Measurements from ENCODE around the gene PLD4.
"Not testable (repeated sequence)": the region's sequence is repeated elsewhere in the genome, so short reads cannot be mapped to it uniquely, and the experiment has no call there.

PLD4 gene

DNA sequence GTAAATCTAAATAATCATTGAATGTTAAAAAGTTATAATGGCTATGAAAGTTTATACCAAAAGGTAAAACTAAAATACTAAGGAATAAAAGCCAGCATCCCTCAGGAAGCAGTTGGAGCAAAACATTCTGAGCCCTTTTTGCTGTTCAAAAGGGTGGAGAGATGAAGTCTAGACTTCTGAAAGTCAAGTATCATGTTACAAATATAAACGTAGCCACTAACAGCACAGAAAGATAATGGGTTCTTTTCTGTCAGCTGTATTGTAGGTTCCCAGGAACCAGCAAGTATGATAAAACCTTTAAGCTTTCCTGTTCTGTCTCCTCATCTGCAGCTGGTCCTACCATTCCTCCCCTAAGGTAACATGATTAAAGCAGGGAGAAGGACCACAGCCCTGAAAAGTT, 16.4 kb upstream of the PLD4 start:
- no peak for DNase-seq (ENCODE audit: low read depth)
- no peak for TF ChIP-seq CTCF (IDR thresholded peaks at IDR 0.05; ENCODE audit: low read length, missing control alignments)

GRCh38 chr14:104912053-104912452, 12.6 kb upstream of the PLD4 start:
- DNase-seq (ENCODE audit: low read depth) = no peak
- TF ChIP-seq CTCF (IDR thresholded peaks at IDR 0.05; ENCODE audit: low read length, missing control alignments) = no peak
- no peak overlapping the region for H3K4me3 ChIP-seq (replicated peaks; ENCODE audit: low read depth, low read length)

More for the DNA sequence above, 16.4 kb upstream of the PLD4 start:
- H3K4me3 ChIP-seq (replicated peaks; ENCODE audit: low read depth, low read length) = no peak overlapping the region

- no peak overlapping the region for H3K4me3 ChIP-seq (replicated peaks; ENCODE audit: low read depth, low read length)
- no peak for TF ChIP-seq CTCF (IDR thresholded peaks at IDR 0.05; ENCODE audit: low read length, missing control alignments)
These were observed 11.2 kb upstream of the PLD4 start for GRCh38 chr14:104913435-104913834.

DNA sequence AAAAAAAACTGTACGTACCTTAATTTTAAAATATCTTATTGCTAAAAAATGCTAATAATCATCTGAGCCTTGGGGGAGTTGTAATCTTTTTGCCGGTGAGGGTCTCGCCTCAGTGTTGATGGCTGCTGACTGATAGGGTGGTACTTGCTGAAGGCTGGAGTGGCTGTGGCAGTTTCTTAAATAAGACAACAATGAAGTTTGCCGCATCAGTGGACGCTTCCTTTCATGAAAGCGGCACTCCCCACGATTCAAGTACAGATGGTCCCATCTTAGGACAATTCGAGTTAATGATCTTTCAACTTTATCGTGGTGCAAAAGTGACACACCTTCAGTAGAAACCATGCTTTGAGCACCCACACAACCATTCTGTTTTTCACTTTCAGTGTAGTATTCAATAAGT, 7.6 kb upstream of the PLD4 start:
- H3K4me3 ChIP-seq (replicated peaks; ENCODE audit: low read depth, low read length) = no peak overlapping the region
- no peak for DNase-seq (ENCODE audit: low read depth)
- TF ChIP-seq CTCF (IDR thresholded peaks at IDR 0.05; ENCODE audit: low read length, missing control alignments) = no peak

More at GRCh38 chr14:104913435-104913834, 11.2 kb upstream of the PLD4 start:
- no peak for DNase-seq (ENCODE audit: low read depth)

GRCh38 chr14:104917993-104918392, 6.7 kb upstream of the PLD4 start:
- no peak for TF ChIP-seq CTCF (IDR thresholded peaks at IDR 0.05; ENCODE audit: low read length, missing control alignments)
- DNase-seq (ENCODE audit: low read depth) = no peak

DNA sequence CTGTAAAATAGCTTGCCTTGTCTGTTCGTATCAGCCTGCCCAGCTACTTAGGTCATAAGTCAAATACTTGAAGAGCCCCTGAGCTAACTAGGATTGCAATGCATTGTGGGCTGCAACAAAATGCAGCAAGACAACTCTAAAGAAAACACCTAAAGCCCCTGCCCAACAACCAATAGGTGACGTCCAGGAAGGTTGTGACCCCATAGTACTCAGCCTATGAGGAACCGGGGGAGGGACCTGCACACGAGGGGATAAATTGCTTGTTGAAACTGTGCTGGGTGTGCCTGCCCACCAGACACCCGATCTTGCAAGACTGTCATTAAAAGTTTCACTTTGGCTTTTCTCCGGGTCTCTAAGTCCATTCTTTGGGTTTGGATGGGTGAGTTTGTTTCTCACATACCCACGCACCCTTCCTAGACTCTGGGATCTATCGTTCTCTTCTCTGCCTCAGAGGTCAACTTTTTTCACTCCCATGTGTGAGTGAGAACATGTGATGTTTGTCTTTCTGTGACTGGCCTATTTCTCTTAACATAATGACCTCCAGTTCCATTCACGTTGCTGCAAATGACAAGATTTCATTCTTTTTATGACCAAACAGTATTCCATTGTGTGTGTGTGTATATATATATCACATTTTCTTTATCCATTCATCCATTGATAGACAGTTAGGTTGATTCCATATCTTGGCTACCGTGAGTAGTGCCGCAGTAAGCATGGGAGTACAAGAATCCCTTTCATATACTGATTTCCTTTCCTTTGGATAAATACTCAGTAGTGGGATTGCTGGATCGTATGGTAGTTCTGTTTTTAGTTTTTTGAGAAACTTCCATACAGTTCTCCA, 5.3 kb upstream of the PLD4 start:
- DNase-seq (ENCODE audit: low read depth); H3K4me3 ChIP-seq (replicated peaks; ENCODE audit: low read depth, low read length): not testable (repeated sequence)

More at GRCh38 chr14:104917993-104918392, 6.7 kb upstream of the PLD4 start:
- H3K4me3 ChIP-seq (replicated peaks; ENCODE audit: low read depth, low read length) = no peak overlapping the region

DNA sequence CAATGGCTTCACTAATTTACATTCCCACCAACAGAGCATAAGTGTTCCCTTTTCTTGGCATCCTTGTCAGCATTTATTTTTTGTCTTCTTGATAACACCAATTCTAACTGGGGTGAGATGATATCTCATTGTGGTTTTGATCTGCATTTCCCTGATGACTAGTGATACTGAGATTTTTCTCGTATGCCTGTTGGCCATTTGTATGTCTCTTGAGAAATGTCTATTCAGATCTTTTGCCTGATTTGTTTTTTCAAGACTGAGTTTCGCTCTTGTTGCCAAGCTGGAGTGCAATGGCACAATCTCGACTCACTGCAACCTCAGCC, 4.7 kb upstream of the PLD4 start:
- no peak for DNase-seq (ENCODE audit: low read depth)
- TF ChIP-seq CTCF (IDR thresholded peaks at IDR 0.05; ENCODE audit: low read length, missing control alignments) = no peak
- no peak overlapping the region for H3K4me3 ChIP-seq (replicated peaks; ENCODE audit: low read depth, low read length)
